Measurements from ENCODE around the gene SERINC5. TPM values are rescaled to one million over a fixed set of nuclear protein-coding genes. Genes with fewer than 3 reads are reported as not detected.

The SERINC5 gene
- total RNA-seq, 2 donors from 2014 or later: 23.3 to 26.7 TPM

DNA sequence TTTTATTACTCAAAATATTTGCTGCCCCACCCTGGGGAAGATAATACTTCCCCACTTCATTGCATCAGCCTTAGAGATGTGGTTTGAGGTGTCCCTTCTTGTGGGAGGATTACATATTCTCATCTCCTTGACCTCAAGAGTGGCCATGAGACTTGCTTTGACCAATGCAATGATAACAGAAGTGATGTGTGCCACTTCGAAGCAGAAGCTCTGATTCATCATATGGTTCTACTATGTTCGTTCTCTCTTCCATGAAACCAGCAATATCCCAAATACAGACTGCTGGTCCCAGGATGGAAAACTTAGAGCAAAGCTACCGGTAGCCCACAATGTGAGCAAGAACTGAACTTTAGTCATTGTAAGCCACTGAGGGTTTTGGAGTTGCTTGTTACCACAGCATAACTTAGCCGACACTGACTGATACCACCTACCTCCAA lies 128.7 kb downstream of the SERINC5 start:
- Histone ChIP-seq H3K4me3 (no peak overlapping the region), H3K4me1 (no peaks in the 10 kb centered on the region), H3K9me3 (no peaks in the 10 kb centered on the region), H3K27ac (no peak overlapping the region), H3K27me3 (no peaks in the 10 kb centered on the region), H3K36me3 (replicated peaks in 1 of 2; ENCODE audit: insufficient read depth in 1 of 2, low read depth in 2 of 2) (no peaks in the 10 kb centered on the region)
- DNase-seq (peak in 1 of 4 donors; percentile 49), ATAC-seq (no peak)
- intact Hi-C loops (cut with DNase I): no loop called here
- no peak for TF ChIP-seq CTCF (IDR thresholded peaks at IDR 0.05)
- TF ChIP-seq POLR2A (IDR thresholded peaks at IDR 0.05): no peak
- 68 to 86% methylated on average over 4 of the region's 4 CpGs for WGBS, 2 donors

DNA sequence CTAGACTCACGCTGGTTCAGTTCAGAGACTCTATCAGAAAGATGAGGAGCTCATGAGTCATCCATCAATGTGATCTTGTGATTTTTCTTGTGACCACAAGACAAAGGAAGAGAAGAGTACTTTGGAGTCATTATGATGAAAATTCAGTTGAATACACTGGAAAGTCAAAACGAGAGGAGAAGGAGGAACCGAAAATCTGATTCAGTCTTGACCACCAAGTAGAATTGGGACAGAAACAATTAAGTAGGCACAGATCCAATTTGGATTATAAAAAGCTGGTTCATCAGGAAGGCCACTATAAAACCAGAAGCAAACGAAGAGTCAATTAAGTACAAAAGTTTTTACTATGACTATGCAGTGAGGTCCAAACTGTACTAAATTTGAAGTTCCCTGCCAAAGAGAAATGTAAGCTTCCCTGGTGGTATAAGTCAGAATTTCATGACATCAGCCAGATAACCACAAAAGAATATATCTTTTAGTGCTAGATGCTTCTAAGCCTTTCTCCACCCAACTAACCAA lies 129.8 kb downstream of the SERINC5 start:
- Histone ChIP-seq H3K27ac (peak overlapping the region in 1 of 4 donors; percentile 52), H3K36me3 (replicated peaks in 1 of 2; ENCODE audit: insufficient read depth in 1 of 2, low read depth in 2 of 2) (no peaks in the 10 kb centered on the region), H3K4me1 (no peaks in the 10 kb centered on the region), H3K27me3 (no peaks in the 10 kb centered on the region), H3K4me3 (no peak overlapping the region), H3K9me3 (no peaks in the 10 kb centered on the region)
- DNase-seq (peak in 1 of 4 donors; percentile 9), ATAC-seq (no peak)
- TF ChIP-seq CTCF (IDR thresholded peaks at IDR 0.05): no peak
- no peak for TF ChIP-seq POLR2A (IDR thresholded peaks at IDR 0.05)
- intact Hi-C loops (cut with DNase I): no loop called here
- 74 to 79% methylated on average over 4 of the region's 4 CpGs for WGBS, 2 donors

DNA sequence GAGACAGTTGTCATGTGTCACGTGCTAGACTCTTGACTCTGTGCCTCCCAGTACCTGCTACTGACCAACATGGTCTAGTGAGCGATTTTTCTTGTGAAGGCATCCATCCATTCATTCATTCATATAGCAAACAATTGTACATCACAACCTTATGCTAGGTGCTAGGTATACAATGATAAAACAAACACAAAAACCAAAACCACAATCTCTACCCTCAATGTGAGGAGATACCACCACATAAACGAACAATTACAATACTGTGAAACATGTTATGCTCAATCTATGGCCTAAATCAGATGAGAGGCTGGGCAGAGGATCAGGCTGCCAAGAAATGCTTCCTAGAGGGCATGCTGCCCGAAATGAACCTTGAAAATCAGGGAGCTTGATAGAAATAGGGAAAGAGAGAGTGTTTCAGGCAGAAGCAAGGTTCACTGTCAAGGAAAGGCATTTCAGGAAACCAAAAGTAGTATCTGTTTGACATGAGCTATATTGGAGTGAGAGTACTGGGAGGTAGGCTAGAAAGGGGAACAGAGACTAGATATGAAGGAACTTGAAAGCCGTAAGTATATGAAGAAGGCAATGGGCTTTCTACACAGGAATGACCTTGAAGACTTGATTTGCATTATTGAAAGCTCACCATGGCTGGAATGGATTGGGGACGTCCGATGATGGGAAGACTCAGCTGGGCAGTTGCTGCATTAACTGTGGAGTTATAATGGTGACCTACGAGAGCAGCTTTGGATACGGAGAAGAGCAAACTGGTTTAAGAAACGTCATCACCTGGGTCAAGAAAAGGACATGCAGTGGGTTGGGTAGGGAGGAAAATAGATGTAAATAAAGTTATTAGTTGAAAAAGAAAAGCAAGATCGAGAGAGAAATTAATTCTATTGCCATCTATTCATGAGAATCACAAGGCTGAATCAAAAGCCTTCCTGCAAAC lies 130.6 kb downstream of the SERINC5 start:
- TF ChIP-seq CTCF (IDR thresholded peaks at IDR 0.05): no peak
- TF ChIP-seq POLR2A (IDR thresholded peaks at IDR 0.05): no peak
- H3K9me3 ChIP-seq: no peaks in the 10 kb centered on the region
- H3K36me3 ChIP-seq (replicated peaks in 1 of 2; ENCODE audit: insufficient read depth in 1 of 2, low read depth in 2 of 2): no peaks in the 10 kb centered on the region
- DNase-seq: no peak
- peak overlapping the region in 1 of 4 donors; percentile 52 for H3K27ac ChIP-seq
- no peak overlapping the region for H3K4me3 ChIP-seq
- ATAC-seq: no peak
- 81 to 83% methylated on average over 11 of the region's 11 CpGs for WGBS, 2 donors
- H3K4me1 ChIP-seq: no peaks in the 10 kb centered on the region
- intact Hi-C loops (cut with DNase I): no loop called here
- no peaks in the 10 kb centered on the region for H3K27me3 ChIP-seq

DNA sequence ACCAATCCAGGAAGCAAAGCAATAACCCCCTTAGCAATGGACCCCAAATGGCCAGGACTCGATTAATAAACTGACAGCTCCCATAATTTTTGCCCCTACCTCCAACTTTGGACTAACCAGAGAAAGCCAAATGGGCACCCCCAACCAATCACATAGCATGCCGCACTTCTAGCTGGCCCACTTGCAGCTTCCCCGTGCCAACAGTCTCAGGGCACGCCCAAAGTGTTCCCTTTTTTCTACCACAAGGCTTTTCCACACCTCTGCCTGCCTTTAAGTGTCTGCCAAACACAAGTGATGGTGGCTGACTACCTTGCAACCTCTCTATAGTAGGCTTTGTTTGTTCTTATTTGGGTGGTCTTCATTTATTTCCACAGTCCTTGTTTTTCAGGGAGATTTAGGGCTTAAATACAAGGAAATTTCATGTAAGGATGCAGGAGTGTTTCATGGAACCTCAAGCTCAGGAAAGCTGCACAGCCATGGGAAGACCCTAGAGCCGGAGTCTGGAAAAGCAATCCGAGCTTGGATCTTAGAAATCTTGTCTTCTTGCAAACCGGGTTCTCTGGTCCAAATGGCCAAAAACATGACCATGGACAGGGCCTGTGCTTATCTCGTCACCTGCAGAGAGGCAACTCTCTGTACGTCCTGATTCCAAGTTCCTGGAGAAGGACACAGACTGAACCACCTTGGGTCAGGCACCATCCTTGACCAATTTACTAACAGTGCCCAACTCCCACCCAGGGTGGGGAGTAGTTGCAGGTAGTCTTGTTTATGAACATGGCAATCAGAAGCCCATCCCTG lies 131.5 kb downstream of the SERINC5 start:
- intact Hi-C loops (cut with DNase I): no loop called here
- Histone ChIP-seq H3K4me1 (no peaks in the 10 kb centered on the region), H3K4me3 (no peak overlapping the region), H3K36me3 (replicated peaks in 1 of 2; ENCODE audit: insufficient read depth in 1 of 2, low read depth in 2 of 2) (no peaks in the 10 kb centered on the region), H3K27me3 (no peaks in the 10 kb centered on the region), H3K27ac (no peak overlapping the region), H3K9me3 (no peaks in the 10 kb centered on the region)
- ATAC-seq: no peak
- DNase-seq: no peak
- WGBS, 2 donors: 92% methylated on average over 9 of the region's 9 CpGs
- TF ChIP-seq POLR2A (IDR thresholded peaks at IDR 0.05) (no peak), CTCF (IDR thresholded peaks at IDR 0.05) (no peak)

Measured in body of pancreas (tissue), 4 donors.